ENCODE measurements around the gene TAF9B. TPM values are rescaled to one million over a fixed set of nuclear protein-coding genes. Genes with fewer than 3 reads are reported as not detected.

The TAF9B gene
- total RNA-seq, 2 donors from 2014 or later: 16.9 to 32.3 TPM

GRCh38 chrX:78124307-78124706, 15.1 kb downstream of the TAF9B start:
- peaks cover 5 to 17% of the 10 kb centered on the region in 2 donors for H3K36me3 Mint-ChIP-seq
- no peak for ATAC-seq
- DNase-seq (ENCODE audit: low spot score in 2 of 2): no peak
- no peak overlapping the region for H3K27ac Mint-ChIP-seq
- H3K9me3 Mint-ChIP-seq: no peaks in the 10 kb centered on the region

GRCh38 chrX:78123190-78123589, 16.3 kb downstream of the TAF9B start:
- DNase-seq (ENCODE audit: low spot score in 2 of 2) (no peak), ATAC-seq (peak; percentile 84 to 96)
- peak overlapping the region in 1 of 2 donors; percentile 80 for H3K27ac Mint-ChIP-seq
- peaks cover 5 to 15% of the 10 kb centered on the region in 2 donors for H3K36me3 Mint-ChIP-seq
- no peaks in the 10 kb centered on the region for H3K9me3 Mint-ChIP-seq

- no peak for ATAC-seq
Observed at GRCh38 chrX:78119521-78120227, 19.8 kb downstream of the TAF9B start.

DNA sequence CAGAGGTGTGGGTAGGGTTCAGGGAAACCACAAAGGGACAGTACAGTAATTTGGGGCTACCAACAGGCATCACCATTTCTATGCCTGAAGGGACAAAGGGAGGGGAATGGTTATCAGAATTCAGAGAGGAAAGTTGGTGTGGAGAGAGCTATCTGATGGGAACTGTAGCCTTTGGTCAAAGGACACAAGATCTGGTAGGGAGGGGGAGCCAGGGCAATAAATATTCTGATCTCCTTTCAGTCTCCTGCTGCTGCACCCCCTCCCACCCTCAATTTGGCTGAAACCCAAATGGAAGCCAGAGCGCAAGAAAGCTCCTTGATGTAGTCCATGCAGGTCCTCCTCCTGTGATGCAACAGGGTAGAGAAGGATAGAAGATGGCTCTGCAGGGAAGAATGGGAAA, 20.8 kb downstream of the TAF9B start:
- no peak for ATAC-seq
- H3K27ac Mint-ChIP-seq: no peak overlapping the region
- no peak for DNase-seq (ENCODE audit: low spot score in 2 of 2)

More at GRCh38 chrX:78119521-78120227, 19.8 kb downstream of the TAF9B start:
- H3K9me3 Mint-ChIP-seq: no peaks in the 10 kb centered on the region
- H3K27ac Mint-ChIP-seq: no peak overlapping the region
- DNase-seq (ENCODE audit: low spot score in 2 of 2): no peak
- H3K36me3 Mint-ChIP-seq: peaks cover 12 to 31% of the 10 kb centered on the region in 2 donors

GRCh38 chrX:78116766-78117165, 22.7 kb downstream of the TAF9B start:
- ATAC-seq (no peak), DNase-seq (ENCODE audit: low spot score in 2 of 2) (no peak)
- peak overlapping the region in 1 of 2 donors; percentile 49 for H3K27ac Mint-ChIP-seq
- H3K36me3 Mint-ChIP-seq: peaks cover 7 to 25% of the 10 kb centered on the region in 2 donors
- no peaks in the 10 kb centered on the region for H3K9me3 Mint-ChIP-seq

More for the DNA sequence above, 20.8 kb downstream of the TAF9B start:
- peaks cover 12 to 31% of the 10 kb centered on the region in 2 donors for H3K36me3 Mint-ChIP-seq
- H3K9me3 Mint-ChIP-seq: no peaks in the 10 kb centered on the region

DNA sequence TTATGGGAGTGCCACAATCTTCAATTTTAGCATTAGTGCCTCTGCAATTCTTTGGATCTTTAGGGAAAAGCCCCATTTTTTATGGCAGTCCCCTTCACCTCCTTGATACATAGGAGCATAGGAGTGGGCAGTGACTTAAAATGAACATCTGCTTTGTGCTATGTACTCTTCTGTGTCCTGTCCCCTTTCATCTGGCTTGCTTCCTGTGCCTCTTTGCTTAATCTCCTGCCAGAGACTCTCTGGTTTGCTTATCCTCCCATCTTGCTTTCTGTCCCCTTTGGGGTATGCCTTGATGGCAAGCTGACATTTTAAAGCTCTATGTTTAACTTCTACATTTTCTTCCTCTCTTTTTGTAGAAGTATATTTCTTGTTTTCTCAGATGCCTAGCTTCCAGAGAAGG, 23.1 kb downstream of the TAF9B start:
- peaks cover 7 to 26% of the 10 kb centered on the region in 2 donors for H3K36me3 Mint-ChIP-seq
- no peak for ATAC-seq

DNA sequence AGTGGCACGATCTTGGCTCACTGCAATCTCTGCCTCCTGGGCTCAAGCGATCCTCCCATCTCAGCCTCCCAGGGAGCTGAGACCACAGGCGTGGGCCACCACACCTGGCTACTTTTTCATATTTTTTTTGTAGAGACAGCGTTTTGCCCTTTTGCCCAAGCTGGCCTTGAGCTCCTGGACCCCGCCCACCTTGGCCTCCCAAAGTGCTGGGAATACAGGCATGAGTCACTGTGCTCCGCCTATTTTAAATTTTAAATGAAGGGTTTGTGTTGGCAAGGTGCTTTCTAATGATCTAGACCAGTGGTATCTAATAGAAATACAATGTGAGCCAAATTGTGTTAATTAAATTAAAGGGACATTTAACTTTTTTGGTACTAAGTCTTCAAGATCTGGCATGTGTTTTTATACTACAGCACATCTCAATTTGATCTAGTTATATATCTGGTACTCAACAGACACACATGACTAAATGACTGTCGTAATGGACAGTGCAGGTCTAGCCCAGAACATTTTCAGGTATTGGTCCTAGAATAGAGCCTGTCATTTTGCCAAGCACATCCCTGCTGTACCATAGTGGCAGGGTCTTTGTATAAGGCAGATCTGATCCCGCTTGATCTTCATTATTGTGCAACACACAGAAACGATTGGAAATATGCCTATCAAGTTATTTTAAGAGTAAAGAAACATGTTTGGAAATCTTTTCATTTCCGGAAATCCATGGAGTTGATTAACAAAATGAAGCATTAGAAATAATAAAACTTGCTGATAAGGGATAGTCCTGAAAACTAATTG, 28.1 kb downstream of the TAF9B start:
- H3K27ac Mint-ChIP-seq: peak overlapping the region in 1 of 2 donors; percentile 14
- peaks cover 15 to 43% of the 10 kb centered on the region in 2 donors for H3K36me3 Mint-ChIP-seq

More for the DNA sequence above, 23.1 kb downstream of the TAF9B start:
- no peak for DNase-seq (ENCODE audit: low spot score in 2 of 2)
- Mint-ChIP-seq H3K9me3 (no peaks in the 10 kb centered on the region), H3K27ac (peak overlapping the region in 1 of 2 donors; percentile 49)

DNA sequence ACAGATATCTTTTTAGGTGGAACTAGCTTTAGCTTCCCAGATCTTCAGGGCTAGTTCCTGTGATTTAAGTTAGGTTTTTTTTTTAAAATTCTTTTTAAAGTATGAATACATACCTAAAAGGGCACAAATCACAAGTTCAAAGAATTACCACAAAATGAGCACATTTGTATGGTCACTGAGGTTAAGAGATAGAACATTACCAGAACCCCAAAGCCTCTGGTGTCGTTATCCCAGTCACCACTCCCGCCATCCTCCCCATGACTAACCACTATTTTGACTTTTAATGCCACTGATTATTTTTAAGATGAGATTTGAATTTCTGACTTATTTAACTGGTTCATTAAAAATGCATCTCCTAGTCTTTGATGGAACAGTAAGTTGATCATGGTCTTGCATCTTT, 30.0 kb downstream of the TAF9B start:
- Mint-ChIP-seq H3K9me3 (no peaks in the 10 kb centered on the region), H3K27ac (peak overlapping the region in 1 of 2 donors; percentile 92), H3K36me3 (peaks cover 34 to 61% of the 10 kb centered on the region in 2 donors)
- ATAC-seq (peak in 1 of 2 donors; percentile 71), DNase-seq (ENCODE audit: low spot score in 2 of 2) (no peak)

More for the DNA sequence above, 28.1 kb downstream of the TAF9B start:
- no peak for DNase-seq (ENCODE audit: low spot score in 2 of 2)
- no peak for ATAC-seq
- no peaks in the 10 kb centered on the region for H3K9me3 Mint-ChIP-seq

- Mint-ChIP-seq H3K27ac (peak overlapping the region; percentile 79 to 91), H3K36me3 (peaks cover 51 to 71% of the 10 kb centered on the region in 2 donors), H3K9me3 (peaks cover 6% of the 10 kb centered on the region in 2 donors)
- no peak for ATAC-seq
- no peak for DNase-seq (ENCODE audit: low spot score in 2 of 2)
Observed at GRCh38 chrX:78106651-78106986, 32.8 kb downstream of the TAF9B start.

DNA sequence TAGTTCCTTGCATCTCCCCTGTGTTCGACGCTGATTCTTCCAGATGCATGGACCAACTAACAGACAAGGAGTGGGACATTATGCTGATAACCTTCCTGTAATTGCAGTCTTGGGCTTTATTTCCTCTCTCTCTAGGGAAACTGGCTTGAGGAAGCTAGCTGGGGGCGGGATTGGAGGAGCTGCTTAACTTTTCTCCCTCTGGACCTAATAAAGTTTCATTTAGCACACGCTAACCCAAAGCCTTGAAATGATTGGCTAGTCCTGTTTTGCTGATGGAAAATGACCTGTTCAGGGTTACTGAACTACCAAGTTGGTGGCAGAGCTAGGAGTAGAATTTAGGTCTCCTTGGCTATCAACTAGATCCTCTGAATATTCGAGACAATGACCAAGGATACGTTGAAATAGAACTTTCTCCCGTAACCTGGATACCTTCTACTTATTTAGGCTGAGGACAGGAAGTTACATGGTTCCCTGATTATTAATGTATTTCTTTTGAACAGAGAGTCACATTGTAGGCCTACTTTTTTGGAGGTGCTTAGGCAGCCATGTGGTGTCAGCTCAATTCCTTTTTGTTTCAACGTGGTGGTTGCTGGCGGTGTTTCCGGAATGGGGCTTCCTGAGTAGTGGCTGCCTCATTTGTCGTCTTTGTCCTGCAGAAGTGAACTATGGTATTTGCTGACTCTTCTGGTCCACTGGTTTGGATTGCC, 33.4 kb downstream of the TAF9B start:
- peaks cover 6% of the 10 kb centered on the region in 2 donors for H3K9me3 Mint-ChIP-seq
- ATAC-seq (no peak), DNase-seq (ENCODE audit: low spot score in 2 of 2) (no peak)
- peaks cover 51 to 66% of the 10 kb centered on the region in 2 donors for H3K36me3 Mint-ChIP-seq
- H3K27ac Mint-ChIP-seq: peak overlapping the region; percentile 89 to 91

DNA sequence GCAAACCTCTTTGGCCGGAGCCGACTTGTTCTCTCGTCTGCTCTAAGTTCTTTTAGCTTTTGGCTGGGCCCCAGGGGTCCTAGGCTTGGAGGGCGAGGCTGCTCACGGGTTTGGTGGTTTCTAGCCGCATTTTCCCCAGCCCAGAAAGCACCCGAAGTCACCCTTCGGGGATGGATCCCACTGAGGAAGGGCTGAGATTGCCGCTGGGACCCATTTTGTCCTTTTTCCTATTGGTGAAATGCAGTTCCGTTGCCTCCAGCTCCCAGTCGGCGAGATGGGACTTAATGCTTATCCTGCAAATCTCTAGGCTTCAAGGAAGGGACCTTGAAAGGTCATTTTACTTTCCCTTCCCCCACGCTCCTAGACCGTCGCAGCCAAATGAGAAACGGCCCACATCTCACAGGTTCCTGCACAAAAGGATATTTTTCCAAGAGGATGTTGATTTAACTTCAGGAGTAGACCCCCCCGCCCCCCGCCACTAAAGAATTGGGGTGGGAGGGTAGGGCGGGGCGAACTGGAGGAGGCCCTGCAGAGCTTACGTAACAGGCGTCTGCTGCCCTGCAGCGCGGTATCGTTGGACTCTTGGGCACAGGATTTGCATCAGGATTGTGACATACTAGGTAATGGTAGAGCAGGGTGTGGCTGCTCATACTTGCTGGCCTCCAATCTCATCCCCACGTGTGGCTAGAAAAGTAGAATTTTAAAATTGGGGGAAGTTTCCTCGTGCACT, 34.8 kb downstream of the TAF9B start:
- ATAC-seq (peak in 1 of 2 donors; percentile 15), DNase-seq (ENCODE audit: low spot score in 2 of 2) (no peak)
- Mint-ChIP-seq H3K36me3 (peaks cover 51 to 63% of the 10 kb centered on the region in 2 donors), H3K9me3 (peaks cover 6% of the 10 kb centered on the region in 2 donors), H3K27ac (peak overlapping the region; percentile 89 to 91)

GRCh38 chrX:78103623-78104446, 35.6 kb downstream of the TAF9B start, which contains the start of gene PGK1:
TSS of gene PGK1 (plus strand) at chrX:78104248. CDS start at chrX:78104341, 93 bp downstream.
- peak; percentile 97 to 98 for ATAC-seq
- H3K27ac Mint-ChIP-seq: peak within 1 kb of the TSS; percentile 89 to 91
- DNase-seq (ENCODE audit: low spot score in 2 of 2): peak; percentile 86 to 93
- peaks cover 6% of the 10 kb centered on the region in 2 donors for H3K9me3 Mint-ChIP-seq
- peaks cover 51 to 55% of the 10 kb centered on the region in 2 donors for H3K36me3 Mint-ChIP-seq

- Mint-ChIP-seq H3K36me3 (peaks cover 48 to 51% of the 10 kb centered on the region in 2 donors), H3K9me3 (peaks cover 6% of the 10 kb centered on the region in 2 donors), H3K27ac (peak overlapping the region; percentile 84 to 91)
- no peak for DNase-seq (ENCODE audit: low spot score in 2 of 2)
- ATAC-seq: no peak
Observed at GRCh38 chrX:78103001-78103622, 36.3 kb downstream of the TAF9B start.

GRCh38 chrX:78102091-78102490, 37.4 kb downstream of the TAF9B start:
- ATAC-seq (no peak), DNase-seq (ENCODE audit: low spot score in 2 of 2) (no peak)
- Mint-ChIP-seq H3K36me3 (peaks cover 37 to 43% of the 10 kb centered on the region in 2 donors), H3K9me3 (peaks cover 6 to 10% of the 10 kb centered on the region in 2 donors), H3K27ac (no peak overlapping the region)

DNA sequence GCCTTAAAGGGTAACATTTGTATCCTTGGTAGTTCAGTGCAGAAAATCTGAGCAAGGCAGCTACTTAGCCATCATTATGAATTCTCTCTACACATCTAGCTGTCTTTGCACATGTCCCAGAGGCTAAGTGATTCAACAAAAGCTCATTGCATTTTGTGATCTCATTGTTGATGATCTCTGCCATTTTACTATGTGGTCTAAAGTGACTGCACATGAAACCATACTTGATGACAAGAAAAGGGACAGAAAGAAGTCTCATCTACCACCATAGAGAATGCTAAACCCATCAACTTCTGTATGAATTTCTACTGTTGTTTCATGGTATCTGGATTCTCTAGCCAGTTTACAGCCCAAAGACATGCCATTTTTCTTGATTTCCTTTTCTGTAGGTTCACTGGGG, 41.3 kb downstream of the TAF9B start:
- peaks cover 6 to 7% of the 10 kb centered on the region in 2 donors for H3K36me3 Mint-ChIP-seq

More for the DNA sequence above, 41.3 kb downstream of the TAF9B start:
- ATAC-seq (peak in 1 of 2 donors; percentile 46), DNase-seq (ENCODE audit: low spot score in 2 of 2) (no peak)
- Mint-ChIP-seq H3K27ac (no peak overlapping the region), H3K9me3 (peaks cover 6 to 10% of the 10 kb centered on the region in 2 donors)

Measured in activated naive CD4-positive, alpha-beta T cell treated with anti-CD3 and anti-CD28 coated beads, Interleukin-2, amount 50 U/mL, for 72 hours (primary cell).